Stimulated activated CD8-positive, alpha-beta memory T cell treated with anti-CD3 and anti-CD28 coated beads, Interleukin-12 subunit alpha, Interleukin-12 subunit beta, amount 100 ng/mL, for 1 hour (primary cell): ENCODE results near the gene RAB43.

Experiments used
- DNase-seq: peaks from one replicate; pipeline ENCODE4 v3.0.0-alpha.2; 2020; ENCODE audit warnings: low read depth

Gene RAB43

DNA sequence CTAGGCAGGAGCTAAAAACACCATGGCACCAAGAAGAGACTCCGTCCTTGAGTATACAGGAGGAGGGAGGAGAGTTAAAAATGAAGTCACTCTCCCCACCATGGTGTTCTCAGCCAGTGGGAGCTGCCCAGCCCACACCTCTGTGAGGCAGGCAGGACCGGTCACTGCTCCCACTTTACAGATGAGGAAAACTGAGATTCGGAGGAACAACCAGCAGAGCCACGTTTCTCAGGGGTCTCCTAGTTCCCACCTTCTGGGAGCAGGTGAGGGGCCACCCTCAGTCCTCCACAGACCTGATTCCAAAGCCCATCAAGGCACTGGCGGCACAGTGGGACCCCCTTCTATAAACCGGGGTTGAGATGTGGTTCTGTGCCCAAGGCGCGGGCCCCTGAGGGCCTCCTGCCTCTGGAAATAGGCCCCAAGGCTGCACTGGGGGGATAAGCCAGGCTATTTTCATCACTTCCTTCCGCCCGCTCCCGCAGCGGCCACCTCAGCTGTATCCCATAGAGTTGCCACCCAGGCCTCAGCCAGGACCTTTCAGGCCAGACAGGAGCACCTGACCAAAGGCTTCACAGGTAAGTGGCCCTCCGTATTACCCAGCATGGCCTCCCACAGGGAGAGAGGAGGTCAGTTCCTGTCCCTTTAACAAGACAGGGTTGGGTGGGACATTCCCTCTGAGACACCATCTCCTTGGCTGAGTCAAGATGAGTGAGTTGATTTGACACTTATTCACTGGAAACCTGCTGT, 61.2 kb downstream of the RAB43 start, which contains the start of gene GP9:
Gene GP9 (plus strand): TSS at position 504 of the 747 bp plus-strand sequence. CDS start 961 bp downstream, outside the sequence.
- no peak for DNase-seq

DNA sequence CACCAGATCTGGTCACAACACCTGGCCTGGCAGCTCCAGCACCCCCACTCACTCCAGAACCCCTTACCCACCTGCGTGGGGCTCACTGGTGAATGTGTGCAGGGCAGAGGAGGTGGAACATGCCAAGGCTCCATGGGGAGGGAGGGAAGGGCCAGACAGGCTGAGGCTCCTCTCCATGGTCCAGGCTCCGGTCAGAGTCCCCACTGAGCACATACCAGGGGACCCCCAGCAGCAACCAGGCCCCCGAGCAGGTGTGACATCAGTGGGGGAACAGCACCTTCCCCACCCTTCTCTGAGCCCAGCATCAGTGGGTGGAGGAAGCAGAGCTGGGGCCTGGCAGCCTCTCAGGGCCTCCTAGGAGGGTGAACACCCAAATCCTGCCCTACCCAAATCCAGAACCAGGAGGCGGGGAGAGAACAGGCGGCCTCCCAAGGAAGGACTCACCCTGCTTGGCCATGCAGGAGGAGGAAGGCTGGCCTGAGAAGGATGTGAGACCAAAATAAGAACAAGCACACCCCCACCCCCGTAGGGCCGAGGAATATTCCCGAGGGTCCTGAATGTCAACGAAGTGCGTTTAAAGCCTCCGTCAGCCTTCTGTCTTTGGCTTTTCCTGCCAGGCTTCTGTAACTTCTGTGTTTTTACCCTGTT, 62.2 kb downstream of the RAB43 start:
- no peak for DNase-seq

DNA sequence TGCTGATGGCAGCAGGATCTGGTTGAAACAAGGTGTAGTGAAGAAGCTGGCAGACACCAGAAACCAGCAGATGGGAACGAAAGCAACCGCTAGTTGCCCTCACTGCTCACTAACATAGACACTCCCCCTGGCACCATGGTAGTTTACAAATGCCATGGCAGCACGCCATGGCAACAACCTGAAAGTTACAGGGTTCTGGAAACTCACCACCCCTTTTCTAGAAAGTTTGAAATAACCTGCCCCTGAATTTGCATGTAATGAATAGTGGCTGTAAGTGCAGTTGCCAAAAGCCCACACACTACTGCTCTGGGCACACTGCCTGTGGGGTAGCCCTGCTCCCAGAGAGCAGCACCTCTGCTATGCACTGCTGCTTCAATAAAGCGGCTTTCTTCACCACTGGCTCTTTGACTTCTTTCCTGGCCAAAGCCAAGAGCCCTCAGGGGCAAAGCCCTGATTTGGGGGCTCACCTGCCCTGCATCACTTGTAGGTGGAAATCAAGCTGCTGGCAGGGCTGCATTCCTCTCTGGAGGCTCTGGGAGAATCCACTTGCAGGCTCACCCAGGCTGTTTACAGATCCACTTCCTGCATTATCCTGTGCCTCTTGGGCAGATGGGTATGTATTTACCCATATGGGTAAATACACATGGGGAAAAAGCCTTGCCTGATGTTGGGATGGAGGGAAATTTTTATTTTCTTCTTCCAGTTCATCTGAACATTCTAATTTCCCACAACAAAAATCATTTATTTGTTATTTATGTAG, 63.0 kb downstream of the RAB43 start:
- no peak for DNase-seq

DNA sequence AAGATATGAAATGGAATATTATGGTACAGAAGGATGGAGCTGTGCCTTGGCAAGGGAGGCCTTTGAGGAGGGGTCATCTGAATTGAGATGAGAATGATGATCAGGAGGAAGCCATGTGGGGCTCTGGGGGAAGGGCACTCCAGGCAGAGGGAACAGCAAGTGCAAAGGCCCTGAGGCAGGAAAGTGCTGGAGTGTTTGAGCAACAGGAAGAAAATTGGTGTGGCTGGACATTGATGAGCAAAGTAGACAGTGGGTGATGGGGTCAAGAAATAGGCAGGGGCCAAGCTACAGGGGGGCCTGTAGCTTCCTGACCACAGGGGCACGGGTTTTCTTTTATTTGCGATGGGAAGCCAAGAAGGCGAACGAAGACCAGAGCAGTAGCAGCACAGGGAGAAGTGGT, 64.4 kb downstream of the RAB43 start:
- DNase-seq: no peak

DNA sequence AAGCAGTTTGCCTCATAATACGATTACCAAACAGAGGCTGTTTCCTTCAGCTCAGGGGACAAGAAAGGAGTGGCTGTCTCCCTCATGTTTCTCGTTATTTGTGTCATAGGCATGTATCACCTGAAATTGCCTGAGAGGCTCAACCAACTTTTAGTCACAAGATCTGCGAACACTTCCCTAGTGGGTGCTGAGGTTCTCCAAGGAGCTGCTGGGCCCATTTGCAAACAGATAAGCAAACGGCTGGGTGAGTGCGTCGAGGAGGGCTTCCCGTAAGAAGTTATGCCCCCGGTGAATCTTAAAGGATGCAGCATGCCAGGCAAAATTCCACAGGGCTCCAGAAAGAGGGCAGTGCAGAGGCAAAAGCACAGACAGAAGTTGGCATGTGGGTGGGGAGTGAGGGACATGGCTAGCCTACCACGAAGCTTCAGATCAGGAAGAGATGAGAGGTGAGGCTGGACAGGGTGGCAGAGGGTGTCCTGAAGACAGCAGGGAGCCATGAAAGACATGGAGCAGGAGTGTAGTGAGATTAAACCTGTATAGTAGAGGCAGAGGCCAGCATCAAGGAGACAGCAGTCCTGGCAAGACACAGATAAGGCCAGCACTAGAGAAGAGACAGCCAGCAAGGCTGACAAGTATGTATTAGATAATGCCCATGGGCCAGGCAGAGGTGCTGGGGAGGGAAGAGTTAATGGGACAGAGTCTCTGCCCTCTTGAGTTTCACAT, 65.0 kb downstream of the RAB43 start:
- no peak for DNase-seq

DNA sequence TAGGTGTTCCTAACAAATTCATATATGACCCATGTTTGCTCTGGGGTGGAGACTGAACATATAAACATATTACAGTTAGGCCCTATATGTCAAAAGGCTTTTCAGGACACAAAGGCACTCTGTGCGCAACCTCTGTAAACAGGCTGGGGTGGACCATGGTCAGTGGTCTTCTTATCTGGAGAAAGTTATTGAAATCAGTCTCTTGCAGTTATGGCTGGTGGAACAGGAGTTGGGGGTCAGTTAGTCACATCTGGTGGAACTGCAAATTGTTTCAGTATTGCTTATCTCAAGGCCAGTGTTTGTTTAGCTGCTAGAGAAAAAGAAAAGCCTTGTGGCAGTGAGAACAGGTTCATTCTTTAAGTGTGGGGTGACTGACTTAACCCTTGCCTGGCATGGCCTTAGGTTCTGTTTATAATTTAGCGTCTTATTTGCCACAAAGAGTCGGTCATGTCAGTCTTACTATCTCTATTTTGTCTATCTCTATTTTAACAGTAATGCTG, 66.9 kb downstream of the RAB43 start:
- no peak for DNase-seq

DNA sequence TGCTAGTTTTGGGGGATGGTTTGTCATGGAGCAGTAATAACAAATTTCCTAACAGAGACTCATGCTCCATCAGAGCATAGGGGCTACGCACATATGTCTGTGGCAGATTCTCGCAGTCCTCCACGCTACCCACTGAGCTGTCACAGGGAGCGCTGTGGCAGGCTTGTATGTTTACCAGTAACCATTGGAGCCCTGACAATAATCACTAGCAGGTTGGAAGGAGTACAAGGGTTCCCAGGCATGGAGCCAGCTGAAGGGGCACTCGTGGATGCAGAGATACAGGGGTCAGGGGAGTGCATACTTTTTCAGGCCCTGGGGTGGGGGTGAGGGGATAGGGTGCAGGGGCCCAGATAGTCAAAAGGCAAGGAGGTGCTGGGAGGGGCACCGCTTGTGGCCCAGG, 68.9 kb downstream of the RAB43 start:
- DNase-seq: no peak

DNA sequence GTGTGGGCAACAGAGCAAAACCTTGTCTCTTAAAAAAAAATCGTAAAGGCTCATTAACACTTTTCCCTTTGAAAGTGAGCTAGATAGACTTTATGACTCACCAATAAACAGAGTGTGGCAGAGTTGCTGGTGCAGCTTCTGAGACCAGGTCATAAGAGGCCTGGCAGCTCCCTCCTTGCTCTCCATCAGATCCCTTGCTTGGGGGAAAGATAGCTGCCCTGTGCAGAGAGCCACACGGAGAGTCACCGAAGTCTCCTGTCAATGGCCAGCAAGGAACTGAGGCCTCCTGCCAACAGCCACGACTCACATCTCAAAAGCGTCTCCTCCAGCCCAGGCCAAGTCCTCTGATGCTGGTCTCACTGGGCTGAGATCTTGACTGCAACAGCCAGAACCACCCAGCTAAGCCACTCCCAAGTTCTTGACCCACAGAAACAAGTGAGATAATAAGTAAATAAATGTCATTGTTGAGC, 69.7 kb downstream of the RAB43 start:
- DNase-seq: no peak

DNA sequence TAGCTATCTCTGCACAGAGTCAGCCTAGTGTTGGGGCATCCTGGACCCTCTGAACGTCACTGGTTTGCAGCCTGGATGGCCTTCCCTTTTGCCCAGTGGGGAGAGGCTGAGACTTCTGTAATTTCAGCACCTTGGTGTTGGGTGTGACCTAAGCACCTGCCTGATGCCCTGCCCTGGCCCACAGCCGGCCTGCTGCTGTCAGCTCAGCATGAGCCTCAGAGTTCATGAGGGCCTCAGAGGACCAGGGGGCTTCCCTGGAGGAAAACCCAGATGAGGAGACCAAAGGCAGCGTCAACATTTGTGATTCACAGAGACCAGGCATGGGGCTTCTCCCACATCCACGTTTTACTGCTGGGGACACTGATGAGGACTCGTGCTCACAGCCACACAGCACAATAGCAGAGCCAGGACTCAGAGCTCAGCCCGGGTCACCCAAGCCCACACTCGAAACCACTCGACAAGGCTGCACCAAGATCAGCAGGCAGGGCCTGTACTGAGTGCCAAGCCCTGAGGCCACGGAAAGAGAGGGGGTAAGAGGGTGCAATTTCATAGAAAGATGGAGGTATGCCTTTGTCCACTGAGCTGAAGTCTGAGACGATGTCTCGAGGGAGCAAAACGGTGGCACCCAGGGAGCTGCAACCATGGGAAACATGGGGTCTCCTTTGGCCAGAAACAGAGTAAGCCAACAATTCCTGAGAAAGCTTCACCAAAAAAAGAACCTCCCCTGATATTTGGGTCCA, 70.9 kb downstream of the RAB43 start:
- DNase-seq: no peak

DNA sequence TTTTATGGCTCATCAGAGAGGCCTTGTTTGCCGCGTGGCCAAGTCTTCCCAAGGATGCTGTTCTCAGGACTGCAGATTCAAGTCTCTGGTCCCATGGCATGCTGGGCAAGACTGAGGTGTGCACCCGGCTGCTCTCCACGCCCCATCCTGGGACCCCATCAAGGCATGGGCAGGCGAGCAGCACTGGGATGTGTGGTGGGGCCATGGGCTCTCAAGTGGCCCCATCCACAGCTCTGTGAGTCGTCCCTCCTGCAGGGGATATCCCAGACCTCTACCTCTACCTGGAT, 74.1 kb downstream of the RAB43 start:
- no peak for DNase-seq

DNA sequence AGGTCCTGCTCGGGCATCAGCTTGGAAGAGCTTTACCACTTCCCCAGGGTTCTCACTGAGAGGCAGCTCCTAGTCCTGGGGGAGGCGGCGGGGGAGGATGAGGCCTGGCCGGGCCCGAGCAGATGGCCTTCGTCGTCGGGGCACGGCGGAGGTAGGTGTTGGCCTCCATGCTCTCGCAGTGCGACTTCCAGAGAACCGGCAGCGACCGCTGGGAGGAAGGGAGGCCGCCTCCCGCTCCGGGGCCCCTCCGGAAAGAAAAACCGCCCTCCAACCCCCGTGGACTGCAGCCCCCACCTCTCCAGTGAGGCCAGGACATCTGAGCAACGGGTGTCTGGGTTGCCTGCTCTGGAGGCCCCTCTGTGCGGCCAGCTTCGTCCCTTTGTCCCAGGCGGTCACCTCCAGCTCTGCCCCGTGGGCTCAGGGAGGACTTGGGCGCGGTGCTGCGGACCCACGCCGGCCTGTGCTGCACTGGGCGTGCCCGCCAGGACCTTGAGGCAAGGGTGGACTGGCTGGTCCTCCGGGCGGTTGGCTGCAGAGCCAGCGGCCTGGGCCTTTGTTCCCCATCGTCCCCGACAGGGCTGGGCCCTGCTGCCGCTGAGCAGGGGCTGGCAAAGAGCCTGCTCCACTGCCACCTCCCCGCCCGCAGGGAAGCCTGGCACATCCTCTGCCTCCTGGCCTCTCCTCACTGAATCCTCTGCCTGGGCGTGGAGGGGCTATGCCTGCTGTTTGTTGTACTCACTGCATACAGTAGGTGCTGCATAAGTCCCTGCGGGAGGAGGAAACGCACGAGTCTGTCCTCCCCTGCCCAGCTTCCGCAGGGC, 74.7 kb downstream of the RAB43 start:
- DNase-seq: no peak

DNA sequence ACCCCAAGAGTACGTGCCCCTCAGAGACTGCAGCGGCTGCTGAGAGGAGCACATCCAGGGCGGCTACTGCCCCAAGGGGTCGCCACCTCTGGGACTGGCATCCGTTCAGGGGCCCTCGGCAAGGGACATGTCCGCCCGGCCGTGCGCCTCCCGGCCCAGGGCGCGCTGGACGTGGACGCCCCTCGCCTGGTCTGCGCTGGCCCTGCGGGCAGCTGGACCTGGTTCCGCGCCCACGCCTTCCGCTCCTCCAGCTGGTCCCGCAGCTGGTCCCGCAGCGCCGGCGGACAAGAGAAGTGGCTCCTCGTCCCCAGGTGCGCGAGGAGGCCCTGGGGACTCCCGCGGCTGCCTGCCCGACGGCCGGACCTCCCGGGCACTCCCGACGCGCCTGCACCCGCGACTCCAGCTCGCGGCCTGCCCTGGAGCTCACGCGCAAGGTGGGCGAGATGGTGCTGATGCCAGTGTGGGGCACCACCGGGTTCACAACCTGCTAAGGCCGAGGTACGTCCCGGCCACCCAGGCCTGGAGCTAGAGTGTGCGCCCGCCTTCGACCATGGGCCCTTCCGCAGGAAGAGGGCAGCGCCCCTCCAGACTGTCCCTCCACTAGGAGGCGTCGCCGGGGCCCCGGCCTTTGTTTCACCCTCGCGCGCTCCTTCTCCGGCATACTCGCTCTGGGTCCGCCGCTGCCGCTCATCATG, 75.4 kb downstream of the RAB43 start:
- DNase-seq: no peak

DNA sequence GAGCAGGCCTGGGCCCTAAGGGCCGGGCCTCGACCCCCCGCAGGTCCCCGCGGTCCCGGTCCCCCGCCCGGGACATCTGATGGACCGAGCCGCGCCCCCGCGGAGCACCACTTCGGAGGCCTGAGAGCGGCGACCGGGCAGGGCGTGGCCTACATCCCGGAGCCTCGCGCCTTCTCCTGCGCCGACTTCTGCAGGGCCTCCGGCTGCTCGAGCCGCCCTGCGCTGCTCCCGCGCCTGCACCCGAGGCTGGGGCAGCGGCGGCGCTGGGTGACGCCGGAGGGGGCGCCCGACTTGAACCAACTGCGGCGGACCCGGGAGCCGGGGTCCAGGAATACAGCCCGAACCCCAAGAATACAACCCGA, 75.9 kb downstream of the RAB43 start:
- DNase-seq: no peak

DNA sequence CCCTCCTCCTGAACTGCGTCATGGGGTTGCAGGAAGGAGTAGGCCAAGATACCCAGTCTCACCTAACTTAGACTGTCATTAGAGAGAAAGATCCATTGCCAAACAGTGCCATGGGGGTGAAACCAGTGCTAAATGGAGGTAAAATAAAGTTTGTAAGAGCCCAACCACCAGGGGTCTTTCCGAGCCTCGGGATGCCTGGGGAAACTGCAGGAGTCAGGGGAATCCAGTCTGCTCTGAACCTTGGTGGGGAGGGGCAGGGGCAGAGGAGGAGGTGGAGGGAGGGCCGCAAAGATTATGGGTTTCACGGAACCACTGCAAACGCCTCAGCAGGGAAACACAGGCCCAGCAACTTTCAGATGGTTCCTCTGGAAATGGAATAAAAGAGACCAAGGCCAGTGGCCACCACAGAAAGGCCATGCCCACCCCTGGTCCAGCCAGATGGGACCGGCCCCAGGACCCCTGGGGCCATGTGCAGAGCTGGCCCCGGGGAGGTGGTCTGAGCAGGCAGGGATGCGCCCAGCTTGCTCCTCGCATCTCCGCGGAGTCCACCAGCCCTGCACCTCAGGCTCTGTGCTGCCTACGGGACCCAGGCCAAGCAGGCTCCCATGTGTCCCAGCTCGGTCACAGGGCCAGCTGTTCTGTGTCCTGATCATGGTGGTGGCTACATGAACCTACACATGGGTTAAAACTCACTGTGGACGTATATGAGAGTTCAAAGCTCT, 80.9 kb downstream of the RAB43 start:
- DNase-seq: no peak

DNA sequence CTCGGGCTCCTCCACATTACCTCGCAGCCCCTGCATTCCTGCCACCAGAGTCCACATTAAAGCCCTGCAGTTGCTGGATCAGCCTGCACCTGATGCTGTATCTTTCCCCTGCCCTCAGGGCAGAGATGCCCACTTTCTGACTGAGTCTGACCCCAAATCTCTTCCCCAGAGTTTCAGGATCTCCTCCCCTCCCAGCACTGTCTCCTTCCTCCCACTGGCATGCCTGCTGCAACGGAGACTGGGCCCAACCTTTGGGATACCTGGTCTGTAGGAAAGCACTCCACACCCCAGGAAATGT, 81.6 kb downstream of the RAB43 start:
- DNase-seq: no peak

DNA sequence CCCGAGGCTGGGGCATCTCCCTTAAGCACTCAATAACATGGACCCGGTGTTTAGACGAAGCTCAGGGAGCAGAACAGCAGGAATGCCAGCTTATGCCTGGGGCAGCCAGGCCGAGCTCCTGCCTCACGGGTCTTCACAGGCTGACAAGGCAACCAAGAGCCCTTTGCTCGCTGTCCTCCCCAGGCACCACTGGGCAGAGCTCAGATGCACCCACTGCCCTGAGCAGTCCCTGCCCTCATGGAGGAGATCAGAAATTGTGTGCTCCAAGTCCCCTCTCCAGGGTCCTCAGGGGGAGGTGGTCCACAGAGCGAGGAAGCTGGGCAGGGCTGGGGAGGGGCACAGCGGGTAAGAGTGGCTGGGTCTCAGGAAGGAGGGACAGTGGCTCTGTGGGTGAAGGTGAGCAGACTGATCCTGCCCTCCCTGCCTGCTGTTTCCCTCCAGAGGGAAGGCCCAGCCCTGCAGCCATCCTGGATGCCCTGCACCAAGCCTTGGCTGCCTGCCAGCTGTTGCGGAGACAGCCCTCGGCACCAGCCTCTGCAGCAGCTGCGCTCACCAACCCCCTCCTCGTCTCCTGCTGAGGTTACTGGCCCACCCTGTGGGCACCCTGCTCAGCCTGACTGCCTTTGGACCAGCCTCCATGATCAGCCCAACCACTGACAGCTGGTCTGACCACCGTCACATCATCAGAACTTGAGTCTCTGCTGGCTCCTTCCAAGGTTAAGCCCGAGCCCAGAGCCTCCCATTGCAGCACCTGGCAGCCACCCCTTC, 82.1 kb downstream of the RAB43 start:
- no peak for DNase-seq

DNA sequence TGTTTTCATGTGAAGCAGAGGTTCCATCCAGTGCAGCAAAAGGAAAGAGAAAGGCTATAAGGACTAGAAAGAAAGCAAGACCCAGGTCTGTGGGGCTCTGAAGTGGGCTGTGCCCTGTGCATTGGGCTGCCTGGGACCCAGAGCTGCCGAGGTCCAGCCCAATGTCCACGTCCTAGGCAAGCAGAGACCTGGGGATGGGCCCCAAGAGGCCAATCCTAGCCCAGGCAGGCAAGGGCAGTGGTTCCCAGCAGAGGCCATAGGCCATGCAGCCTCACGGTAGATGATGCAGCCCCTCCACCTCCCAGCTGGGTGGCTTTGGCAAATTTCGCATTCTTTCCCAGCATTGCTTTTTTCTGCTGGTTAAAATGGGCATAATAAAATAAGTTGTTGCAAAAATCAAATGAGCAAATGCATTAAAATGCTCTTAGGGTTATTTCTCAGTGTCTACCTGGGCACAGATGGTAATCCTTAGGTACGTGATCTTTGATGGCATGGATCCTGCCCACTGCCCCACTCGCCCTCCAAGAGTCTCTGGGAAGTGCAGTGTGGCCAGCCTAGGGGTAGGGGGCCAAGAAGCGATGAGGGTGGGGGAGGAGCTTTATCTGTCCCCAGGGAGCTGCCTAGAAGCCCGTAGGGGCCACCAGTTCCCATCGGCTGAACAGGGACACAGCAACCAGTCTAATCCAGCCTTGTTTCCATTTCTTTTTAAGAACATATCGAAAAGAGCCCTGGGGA, 83.3 kb downstream of the RAB43 start:
- DNase-seq: no peak
